ENCODE data around the gene RPS26.

GRCh38 chr12:56061982-56062381 lies 20.3 kb downstream of the RPS26 start:
- no peak for TF ChIP-seq CTCF (IDR thresholded peaks at IDR 0.05)
- TF ChIP-seq EP300 (IDR thresholded peaks at IDR 0.05) = no peak
- TF ChIP-seq POLR2A (IDR thresholded peaks at IDR 0.05) = no peak
- TF ChIP-seq POLR2AphosphoS5 (IDR thresholded peaks at IDR 0.05) = no peak

Data from upper lobe of left lung (tissue), 4 donors.